HL-60/S4 treated with phorbol 12-myristate 13-acetate at 8.2 ng/mL for 4 days and 3 days (cell line): ENCODE results near the gene ESCO1.
"Not testable (repeated sequence)": the region's sequence is repeated elsewhere in the genome, so short reads cannot be mapped to it uniquely, and the experiment has no call there.

Experiments used
- in situ Hi-C: fragments of 300-500 bp; cut with MboI; formaldehyde crosslinking; loops from 2 replicates; pipeline ENCODE4 v1.15.0; 2022; ENCODE audit warnings: low sequenced_read_pairs

Gene ESCO1

GRCh38 chr18:21600526-21601410 is at the start of gene ESCO1:
Gene ESCO1, minus strand, starts transcription at chr18:21600704. Its CDS starts 25,861 bp downstream, at chr18:21574843.
- in situ Hi-C loops = no loop called here

GRCh38 chr18:21640375-21640774 is 39.9 kb upstream of the ESCO1 start:
- in situ Hi-C loops = not testable (repeated sequence)

GRCh38 chr18:21638822-21639221 is 38.3 kb upstream of the ESCO1 start:
- in situ Hi-C loops = no loop called here

GRCh38 chr18:21636769-21637168 is 36.3 kb upstream of the ESCO1 start:
- in situ Hi-C loops = no loop called here

- in situ Hi-C loops = no loop called here
These were observed 34.2 kb upstream of the ESCO1 start for GRCh38 chr18:21634588-21635199.

- in situ Hi-C loops = no loop called here
These were observed 31.9 kb upstream of the ESCO1 start for GRCh38 chr18:21632393-21632792.

- in situ Hi-C loops = no loop called here
These were observed 28.8 kb upstream of the ESCO1 start for GRCh38 chr18:21629089-21629832.

GRCh38 chr18:21621640-21622039 is 21.1 kb upstream of the ESCO1 start:
- in situ Hi-C loops = not testable (repeated sequence)

- in situ Hi-C loops = no loop called here
These were observed 11.9 kb upstream of the ESCO1 start, which contains the start of gene SNRPD1 for GRCh38 chr18:21612125-21613039. Gene SNRPD1, plus strand, starts transcription at chr18:21612314. Its CDS starts 116 bp downstream, at chr18:21612430.

GRCh38 chr18:21611401-21612124 is 11.1 kb upstream of the ESCO1 start:
- in situ Hi-C loops = not testable (repeated sequence)

- in situ Hi-C loops = no loop called here
These were observed 4.7 kb upstream of the ESCO1 start for GRCh38 chr18:21605213-21605612.

- in situ Hi-C loops = no loop called here
These were observed 4.2 kb upstream of the ESCO1 start for GRCh38 chr18:21604671-21605070.

GRCh38 chr18:21602299-21602587 is 1.7 kb upstream of the ESCO1 start:
- in situ Hi-C loops = no loop called here

GRCh38 chr18:21599585-21600525 is 649 bp downstream of the ESCO1 start:
- in situ Hi-C loops = no loop called here

- in situ Hi-C loops = no loop called here
These were observed 1.5 kb downstream of the ESCO1 start for GRCh38 chr18:21598726-21599584.

- in situ Hi-C loops = no loop called here
These were observed 2.9 kb downstream of the ESCO1 start for GRCh38 chr18:21597620-21598019.

GRCh38 chr18:21593540-21594257 is 6.8 kb downstream of the ESCO1 start:
- in situ Hi-C loops = no loop called here
